SU-DHL-6 (cell line): ENCODE data around the gene TACC3.

Experiments
- EZH2phosphoT487 ChIP-seq: fragments of 200-600 bp; sonication (generic), shearing (Covaris generic); conservative IDR thresholded peaks from 2 replicates; pipeline ENCODE4 v1.6.1; 2018; ENCODE audit warnings: mild to moderate bottlenecking, antibody characterized with exemption, low read length, moderate library complexity, mixed read lengths
- TF ChIP-seq, protein P1 (sequence below): fragments of 200-600 bp; sonication (generic); IDR thresholded peaks from one replicate; pipeline ENCODE4 v1.5.1; 2017; ENCODE audit warnings: antibody characterized with exemption, mild to moderate bottlenecking, low read length, moderate library complexity; ENCODE audit not compliant: insufficient read depth, poor library complexity, severe bottlenecking

GRCh38 chr4:1743551-1743950 is 22.2 kb downstream of the TACC3 start:
- TF ChIP-seq, protein P1, sequence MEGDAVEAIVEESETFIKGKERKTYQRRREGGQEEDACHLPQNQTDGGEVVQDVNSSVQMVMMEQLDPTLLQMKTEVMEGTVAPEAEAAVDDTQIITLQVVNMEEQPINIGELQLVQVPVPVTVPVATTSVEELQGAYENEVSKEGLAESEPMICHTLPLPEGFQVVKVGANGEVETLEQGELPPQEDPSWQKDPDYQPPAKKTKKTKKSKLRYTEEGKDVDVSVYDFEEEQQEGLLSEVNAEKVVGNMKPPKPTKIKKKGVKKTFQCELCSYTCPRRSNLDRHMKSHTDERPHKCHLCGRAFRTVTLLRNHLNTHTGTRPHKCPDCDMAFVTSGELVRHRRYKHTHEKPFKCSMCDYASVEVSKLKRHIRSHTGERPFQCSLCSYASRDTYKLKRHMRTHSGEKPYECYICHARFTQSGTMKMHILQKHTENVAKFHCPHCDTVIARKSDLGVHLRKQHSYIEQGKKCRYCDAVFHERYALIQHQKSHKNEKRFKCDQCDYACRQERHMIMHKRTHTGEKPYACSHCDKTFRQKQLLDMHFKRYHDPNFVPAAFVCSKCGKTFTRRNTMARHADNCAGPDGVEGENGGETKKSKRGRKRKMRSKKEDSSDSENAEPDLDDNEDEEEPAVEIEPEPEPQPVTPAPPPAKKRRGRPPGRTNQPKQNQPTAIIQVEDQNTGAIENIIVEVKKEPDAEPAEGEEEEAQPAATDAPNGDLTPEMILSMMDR = no peak
- TF ChIP-seq EZH2phosphoT487 = no peak
